Brain pericyte (primary cell): ENCODE measurements around the gene PTCD3.
A peak's percentile ranks its signal among the peaks of the same experiment; 100 is the strongest.

ENCODE experiments used
- DNase-seq: peaks from one replicate; pipeline ENCODE4 v3.0.0-alpha.2; 2012; ENCODE audit warnings: low read depth, low spot score

The PTCD3 gene

DNA sequence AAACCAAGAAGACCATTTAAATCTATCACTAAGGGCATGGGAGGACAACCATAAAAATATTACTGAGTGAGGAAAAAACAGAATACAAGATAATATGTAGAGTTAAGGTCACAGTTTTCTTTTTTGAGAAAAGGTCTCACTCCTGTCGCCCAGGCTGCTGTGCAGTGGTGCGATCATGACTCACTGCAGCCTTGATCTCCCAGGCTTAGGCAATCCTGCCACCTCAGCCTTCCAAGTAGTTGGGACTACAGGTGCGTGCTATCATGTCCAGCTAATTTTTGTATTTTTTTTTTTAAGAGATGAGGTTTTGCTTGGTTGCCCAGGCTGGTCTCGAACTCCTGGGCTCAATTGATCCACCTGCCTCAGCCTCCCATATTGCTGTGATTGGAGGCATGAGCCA, 24.3 kb upstream of the PTCD3 start:
- DNase-seq = no peak

DNA sequence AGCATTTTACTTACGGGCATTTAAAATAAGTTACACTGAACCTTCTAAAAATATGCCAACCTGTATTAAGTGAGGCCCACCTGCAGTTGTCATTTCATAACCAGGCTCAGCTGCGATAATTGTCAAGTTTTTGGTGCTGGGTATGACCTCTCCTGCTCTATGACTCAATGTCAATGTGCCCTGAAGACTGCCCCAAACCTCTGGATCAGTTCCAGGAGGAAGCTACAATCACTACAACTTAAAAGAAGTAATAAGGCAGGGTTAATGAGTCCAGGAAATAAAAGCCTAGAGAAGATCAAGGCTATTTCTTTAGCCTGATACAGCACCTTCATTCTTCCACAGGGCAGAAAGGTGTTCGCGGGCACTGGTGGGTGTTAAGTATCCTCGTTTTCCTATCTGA, 23.3 kb upstream of the PTCD3 start:
- DNase-seq = no peak

DNA sequence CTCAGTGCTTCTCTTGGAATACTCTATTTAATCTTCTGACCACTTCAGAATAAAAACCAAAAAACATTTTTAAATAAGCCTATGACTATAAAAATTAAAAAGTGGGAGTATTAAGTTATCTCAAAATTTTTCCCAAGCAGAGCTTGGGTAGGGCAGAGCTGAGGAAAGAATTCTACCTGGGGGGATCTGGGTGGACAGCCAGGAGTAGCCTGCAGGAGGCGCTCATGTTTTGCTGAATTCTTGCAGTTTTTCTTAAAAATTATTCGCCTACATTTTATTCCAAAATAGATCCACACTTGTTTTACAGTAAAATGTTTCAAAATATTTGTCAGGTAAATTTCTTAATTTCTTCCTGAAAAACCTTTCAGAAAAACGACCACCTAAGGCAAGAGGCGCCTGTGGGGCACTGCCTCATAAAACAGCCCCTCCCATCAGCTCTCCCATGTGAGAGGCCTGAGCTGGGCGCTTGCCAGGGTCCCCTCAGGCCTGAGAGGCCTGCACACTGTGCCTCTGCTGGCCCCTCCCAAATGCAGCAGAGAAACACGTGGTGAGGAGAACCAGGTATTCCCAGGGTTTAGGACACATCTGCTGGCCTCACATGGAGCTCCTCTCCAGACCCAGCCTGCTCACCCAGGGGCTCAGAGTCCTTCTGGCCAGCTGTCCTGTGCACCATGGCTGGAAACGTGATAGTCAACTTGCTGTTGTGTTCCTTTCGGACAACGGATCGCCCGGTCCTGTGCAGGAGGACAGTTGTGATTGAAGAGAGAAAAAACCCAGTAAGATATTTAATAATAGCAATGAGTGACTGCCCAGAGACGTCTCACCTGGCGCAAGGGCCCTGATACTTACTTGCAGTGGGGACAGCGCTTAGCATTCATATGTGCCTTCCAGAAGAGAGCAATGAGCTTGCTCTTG, 17.8 kb upstream of the PTCD3 start:
- DNase-seq = no peak

DNA sequence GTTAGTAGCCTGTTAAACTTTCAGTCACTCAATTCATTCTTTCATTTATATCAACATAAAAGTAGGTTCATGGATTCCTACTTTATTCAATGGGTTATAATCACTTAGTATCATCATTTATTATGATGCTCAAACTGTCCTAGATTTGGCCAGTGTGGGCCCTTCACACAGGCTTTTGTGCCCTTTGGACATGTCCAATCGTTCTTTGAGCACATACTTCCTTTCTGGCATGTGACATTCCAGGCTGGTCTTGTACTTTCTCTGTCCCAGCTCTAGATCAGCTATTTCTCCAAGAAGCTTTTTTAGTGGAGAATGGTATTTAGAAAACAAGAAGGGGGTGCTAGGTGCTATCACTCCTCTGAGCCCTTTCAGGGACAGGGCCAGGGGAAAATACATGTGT, 11.8 kb upstream of the PTCD3 start:
- DNase-seq = no peak

DNA sequence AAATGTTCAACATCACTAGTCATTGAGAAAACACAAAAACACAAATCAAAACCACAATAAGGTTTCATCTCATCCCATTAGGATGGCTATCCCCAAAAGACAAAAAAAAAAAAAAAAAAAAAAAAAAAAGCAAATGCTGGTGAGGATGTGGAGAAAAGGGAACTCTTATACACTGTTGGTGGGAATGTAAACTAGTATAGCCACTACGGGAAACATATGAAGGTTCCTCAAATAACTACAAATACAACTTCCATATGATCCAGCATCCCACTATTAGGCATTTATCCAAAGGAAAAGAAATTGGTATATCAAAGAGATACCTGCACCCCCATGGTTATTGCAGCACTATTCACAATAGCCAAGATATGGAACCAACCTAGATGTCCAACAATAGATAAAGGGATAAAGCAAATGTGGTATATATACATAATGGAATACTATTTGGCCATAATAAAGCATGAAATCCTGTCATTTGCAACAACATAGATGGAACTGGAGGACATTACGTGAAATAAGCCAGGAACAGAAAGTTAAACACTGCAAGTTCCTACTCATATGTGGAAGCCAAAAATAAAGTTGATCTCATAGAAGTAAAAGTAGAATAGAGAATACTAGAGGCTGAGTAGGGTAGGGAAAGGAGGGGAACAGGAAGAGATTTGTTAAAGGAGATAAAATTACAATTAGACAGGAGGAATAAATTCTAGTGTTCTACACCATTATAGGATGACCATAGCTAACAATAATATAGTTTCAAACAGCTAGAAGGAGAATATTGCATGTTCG, 8.7 kb upstream of the PTCD3 start:
- no peak for DNase-seq

DNA sequence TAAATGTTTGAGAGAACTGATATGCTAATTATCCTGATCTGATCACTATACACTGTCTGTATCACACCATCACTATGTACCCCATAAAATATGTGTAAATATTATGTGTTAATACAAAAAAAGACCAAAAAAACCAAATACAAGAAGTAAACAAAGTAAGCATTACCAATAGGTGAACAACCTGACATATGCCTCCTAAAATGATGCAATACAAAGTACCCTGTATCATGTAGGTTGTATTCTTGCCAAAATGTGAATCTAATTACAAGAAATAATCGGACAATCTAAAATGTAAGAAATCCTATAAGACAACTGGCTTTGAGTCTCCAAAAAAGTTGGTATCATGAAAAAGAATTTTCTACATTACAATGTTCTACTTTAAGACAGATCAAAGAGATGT, 8.1 kb upstream of the PTCD3 start:
- no peak for DNase-seq

DNA sequence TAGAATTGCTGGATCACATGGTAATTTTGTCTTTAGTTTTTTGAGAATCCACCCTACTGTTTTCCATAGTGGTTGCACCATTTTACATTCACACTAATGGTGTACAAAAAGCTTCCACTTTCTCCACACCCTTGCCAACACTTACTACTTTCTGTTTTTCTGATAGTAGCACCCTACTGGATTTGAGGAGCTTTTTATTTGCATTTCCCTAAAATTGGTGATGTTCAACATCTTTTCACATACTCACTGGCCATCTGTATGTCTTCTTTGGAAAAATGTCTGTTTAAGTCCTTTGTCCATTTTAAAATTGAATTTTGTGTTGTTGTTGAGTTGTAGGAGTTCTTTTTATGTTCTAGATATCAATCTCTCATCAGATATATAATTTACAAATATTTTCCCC, 3.9 kb upstream of the PTCD3 start:
- DNase-seq = no peak

DNA sequence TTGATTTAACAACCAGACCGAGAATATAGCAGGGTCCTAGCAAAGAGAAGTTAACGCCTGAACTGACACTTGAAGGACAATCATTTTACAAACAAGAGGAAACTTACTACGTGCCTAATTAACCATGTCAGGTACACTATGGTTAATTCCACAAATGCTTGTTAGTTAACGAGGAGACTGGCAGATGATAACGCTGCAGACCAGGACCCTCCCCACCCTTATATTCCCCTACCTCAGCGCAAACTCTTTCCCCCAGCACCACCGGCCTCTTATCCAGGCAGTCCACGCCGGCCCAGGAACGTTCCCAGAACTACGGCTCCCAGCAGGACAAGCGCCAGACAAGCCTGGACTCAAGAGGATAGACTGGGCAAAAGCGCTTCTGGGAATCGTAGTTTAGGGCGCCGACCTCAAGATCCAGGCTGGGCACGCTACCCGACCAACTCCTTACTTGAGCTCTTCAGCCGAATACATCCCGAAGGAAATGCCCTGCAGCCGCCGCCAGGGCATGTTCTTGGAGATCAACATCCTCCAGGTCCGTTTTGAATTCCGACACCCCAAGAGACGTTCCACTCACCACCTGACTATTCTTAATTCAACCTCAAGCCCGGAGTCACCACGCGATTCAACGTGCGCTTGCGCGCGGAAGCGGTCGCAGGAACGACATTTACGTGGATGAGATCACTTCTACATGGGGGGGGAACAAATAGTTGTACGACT, 625 bp upstream of the PTCD3 start, which contains the start of gene POLR1A:
Gene POLR1A, minus strand, starts transcription at position 635 of the 717 bp plus-strand sequence. Its CDS starts 110 bp downstream, at position 525.
- peak; percentile 88 for DNase-seq

DNA sequence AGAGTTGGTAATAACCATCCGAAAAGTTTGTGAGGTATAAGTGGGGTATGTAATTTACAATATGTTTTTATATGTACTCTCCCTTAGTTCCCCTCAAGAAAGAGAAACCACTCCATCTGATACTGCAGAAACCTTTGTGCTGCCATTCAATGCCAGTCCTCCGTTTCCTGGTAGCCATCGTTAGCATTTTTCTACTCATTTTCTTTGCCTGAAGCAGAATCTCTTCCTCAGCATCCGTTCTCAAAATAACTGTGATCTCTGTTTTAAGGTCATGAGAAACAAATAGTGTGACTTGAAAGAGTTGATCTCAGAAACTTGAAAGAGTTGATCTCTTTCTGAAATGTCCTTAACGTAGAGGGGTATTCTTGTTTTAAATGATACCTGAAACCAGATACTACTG, 996 bp downstream of the PTCD3 start:
- no peak for DNase-seq

DNA sequence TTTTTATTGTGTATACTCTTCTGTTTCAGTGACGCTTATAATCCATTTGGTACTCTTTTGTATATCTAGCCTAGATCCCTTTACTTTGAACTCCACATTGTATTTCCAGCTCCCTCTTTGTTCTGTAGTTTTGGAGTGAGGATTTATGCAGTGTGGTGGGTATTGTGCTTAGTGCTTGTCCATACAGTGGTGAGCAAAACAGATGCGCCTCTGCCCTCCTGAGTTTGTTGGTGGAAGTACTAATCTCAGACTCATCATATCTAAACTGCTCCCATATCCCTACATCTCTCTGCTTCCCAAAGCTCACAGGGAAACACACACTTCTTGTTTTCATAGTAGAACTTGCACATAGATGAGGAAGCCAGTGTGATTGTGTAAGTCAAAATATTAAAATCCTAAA, 12.1 kb downstream of the PTCD3 start:
- DNase-seq = no peak

DNA sequence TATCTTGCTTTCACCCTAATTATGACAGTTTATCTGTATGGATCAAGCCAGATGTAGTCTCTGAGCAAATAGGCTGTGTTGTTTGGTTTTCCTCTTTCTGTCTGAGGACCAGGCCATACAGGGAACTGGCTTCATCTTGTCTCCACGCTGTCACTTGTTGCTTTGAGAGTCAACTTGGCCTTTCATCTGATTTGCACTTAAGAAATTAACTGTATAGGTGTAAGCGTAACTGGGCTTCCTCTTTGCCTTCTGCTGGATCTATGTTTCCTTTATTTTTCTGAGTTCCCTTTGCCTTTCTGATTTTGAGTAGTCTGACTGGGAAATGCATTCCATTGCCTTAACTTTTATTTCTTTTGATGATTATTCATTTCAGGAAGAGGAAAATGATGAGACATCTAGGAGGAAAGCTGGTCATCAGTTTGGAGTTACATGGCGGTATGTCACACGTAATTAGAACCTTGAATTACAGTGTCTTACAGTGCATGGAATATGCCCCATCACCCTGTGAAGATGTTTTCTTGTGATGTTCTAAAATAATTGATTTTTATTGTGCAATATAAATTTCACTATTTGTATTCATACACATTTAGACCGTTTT, 17.4 kb downstream of the PTCD3 start:
- no peak for DNase-seq

DNA sequence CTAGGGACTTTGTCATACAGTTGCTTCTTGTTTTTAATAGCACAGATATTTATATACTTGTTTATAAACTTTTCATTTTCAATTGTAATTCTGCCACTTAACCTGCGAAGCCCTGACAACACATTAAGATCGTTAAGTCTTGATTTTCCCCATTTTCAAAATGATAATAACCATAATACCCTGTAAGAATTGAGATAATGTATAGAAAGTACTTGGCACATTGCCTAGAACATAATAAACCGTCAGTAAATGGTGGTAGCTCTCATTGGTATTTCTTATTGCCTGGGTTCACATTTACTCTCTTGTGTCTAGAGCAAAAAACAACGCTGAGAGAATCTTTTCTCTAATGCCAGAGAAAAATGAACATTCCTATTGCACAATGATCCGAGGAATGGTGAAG, 18.6 kb downstream of the PTCD3 start:
- no peak for DNase-seq

DNA sequence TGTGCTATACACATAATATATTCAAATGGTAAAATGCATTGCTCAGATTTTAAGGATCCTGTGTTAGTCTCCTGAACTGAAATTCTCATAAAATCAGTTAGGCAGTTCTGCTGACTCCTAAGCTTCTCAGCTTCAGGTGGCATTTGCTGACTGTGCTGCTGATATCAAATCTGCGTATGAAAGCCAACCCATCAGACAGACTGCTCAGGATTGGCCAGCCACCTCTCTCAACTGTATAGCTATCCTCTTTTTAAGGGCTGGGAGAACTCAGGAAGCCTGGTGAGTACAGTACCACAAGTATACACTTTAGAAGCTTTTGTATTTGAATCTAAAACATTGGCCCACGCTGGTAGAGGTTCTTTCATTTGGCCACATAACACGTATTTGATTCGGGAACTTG, 28.7 kb downstream of the PTCD3 start:
- no peak for DNase-seq

DNA sequence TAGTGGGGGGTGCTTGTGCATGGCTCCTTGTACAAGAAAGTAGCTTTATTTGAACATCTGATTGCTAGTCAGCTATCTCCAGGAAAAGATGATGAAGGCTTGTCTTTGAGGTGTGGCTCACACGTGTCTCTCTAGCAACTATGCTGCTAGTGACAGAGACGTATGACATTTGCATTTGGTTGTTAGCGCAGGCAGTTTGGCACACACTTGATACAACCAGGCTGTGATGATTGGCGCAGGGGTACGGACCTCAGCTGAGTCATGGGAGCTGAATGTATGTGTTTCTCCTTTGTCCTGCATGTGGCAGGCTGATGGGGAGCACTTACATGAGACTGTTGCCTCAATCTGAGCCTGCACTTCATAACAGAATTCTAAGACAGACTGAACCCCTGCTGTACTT, 29.6 kb downstream of the PTCD3 start:
- no peak for DNase-seq

DNA sequence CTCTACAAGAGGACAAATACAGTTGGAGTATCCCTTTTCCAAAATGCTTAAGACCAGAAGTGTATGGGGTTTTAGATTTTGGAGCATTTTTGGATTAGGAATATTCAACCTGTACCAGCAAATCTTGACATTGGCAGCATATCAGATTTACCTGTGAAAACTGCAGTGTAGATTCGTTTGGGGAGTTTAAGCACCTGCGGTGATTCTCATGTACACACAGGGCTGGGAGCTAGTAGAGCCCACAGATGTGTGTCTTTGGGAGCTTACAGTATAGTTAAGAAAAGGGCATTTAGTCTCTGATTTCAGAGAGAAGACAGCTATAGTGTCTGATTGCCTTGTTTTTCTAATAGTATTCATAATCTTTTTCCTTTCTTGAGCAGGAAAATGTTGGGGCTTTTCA, 30.1 kb downstream of the PTCD3 start:
- DNase-seq = no peak

DNA sequence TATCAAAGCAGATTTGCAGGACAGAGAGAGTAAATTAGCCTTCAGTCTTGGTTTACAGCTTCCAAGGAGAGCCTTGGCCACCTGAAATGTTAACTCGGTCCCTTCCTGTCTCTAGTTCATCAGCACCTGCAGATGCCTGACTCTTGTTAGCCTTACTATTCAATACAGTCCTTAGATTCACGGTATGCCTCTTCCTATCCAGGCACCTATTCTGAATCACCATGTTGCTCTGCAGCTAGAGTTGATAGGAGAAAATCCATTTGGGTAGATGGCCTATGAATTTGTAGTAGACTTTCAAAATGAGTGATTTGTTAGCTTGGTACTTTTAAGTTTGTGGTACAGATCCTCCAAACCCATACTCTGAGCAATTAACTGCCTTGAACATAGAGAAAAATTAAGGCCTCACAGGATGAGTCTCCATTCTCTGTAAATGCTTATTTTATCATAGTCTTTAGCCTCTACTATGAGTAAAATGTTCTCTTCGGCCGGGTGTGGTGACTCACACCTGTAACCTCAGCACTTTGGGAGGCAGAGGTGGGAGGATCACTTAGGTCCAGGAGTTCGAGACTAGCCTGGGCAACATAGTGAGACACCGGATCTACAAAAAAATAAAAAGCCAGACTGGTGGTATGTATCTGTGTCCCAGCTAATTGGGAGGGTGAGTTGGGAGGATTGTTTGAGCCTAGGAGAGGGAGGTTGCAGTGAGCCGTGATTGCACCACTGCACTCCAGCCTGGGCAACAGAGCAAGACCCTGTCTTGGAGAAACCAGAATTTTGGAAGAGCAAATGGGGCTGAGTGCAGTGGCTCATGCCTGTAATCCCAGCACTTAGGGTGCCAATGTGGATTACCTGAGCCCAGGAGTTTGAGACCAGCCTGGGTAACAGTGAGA, 32.9 kb downstream of the PTCD3 start:
- no peak for DNase-seq

DNA sequence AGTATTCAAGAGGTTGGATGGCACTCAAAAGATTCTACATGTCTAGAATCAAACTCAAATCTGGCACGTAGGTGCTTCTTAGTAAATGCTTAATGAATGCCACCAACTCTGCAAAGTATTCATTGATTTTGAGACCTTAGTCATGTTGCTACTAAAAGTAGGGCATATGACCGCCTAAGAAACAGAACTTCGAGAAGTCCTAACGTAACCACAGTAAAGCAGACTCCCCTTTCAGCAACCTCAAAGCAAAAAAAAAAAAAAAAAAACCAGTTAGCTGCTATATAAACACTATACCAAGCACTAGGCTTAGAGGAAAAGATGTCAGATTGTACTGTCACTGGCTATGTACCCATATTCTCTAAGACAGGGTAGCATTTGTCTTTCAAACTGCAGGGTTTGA, 33.9 kb downstream of the PTCD3 start:
- DNase-seq = no peak

DNA sequence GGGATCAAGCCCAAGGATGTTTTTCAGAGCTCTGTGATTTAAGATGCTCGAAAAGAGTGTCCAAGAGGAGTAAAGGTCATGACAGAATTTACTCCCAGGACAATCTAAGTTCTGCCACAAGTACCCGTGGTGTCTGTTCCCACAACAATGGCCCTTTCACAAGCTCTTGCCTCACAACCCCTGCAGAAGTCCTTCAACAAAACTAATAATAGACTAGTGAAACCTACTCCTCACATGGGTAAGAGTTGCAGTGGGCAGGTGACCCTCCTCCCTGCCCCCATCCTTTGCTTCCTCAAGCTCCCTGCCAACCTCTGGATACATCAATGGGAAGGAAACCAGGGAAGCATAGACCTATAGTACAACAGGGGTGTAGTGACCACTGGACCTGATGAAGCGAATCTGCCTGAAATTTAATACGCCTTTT, 34.9 kb downstream of the PTCD3 start:
- DNase-seq = no peak

DNA sequence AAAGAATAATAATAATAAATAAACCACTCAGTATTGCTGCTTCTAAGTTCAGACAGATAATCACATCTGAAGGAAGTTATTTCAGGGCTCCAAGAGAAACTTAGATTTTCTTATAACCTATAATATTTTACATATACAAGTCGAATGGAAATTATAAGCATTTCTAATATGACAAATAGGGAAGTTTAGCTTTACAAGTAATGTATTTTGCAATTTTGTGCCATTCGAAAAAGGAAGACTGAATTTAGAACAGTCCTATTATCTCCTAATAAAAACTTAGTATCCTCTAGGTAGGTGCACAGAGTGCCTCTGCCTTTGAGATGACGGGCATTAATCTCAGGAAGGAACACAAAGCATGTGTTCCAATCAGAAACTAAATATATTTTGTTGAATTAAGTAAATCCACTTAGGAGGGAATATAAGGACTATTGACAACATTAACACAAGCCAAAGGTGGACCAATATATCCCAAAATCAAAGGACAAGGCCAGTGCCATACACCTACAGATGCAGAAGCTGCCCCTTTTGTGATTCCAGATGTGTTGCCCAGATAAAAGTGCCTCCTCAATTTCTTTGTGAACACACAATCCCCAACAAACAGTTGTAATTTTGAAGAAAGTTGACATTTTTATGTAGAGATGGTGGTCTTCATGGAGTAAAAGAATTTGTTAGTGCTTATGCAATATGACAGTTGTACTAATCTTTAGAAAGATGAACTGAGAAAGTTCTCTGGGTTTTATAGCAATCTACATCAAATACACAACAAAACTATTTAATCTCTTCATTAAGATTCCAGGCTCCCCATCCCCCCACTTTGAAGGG, 36.6 kb downstream of the PTCD3 start:
- no peak for DNase-seq

DNA sequence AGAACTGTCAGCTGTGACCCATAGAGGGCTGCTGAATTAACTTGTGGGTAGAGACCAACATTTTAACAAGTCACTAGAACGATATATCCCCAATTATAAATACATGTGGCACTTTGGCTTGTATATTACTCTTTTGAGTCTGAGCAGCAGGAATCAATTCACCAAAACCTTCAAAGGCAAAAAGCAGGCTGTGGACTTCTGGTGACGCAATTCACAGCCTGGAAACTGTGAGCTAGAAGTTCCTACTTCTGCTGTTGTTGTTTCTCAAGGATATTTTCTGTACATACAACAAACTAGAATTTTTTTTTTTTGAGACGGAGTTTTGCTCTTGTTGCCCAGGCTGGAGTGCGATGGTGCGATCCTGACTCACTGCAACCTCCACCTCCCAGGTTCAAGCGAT, 37.3 kb downstream of the PTCD3 start:
- DNase-seq = no peak
